Lower lobe of right lung (tissue), 2 donors: ENCODE data around the gene CISD2. TPM values are rescaled to one million over a fixed set of nuclear protein-coding genes. Genes with fewer than 3 reads are reported as not detected.
"Not testable (repeated sequence)": the region's sequence is repeated elsewhere in the genome, so short reads cannot be mapped to it uniquely, and the experiment has no call there.

Experiments
- ATAC-seq, 2 donors: fragments of 200-7000 bp; cut with Tn5 transposase; one replicate each; pipeline ENCODE4 v1.9.1; 2020 to 2022; ENCODE audit warnings: mild to moderate bottlenecking in 2 of 2, moderate library complexity in 2 of 2
- DNase-seq: peaks from one replicate; pipeline ENCODE4 v3.0.0-alpha.2; 2020
- H3K27ac ChIP-seq: fragments of 200-600 bp; one replicate; pipeline ENCODE4 v1.8.0; 2022
- H3K27me3 ChIP-seq: fragments of 200-600 bp; one replicate; pipeline ENCODE4 v1.8.0; 2022; ENCODE audit warnings: low read depth
- H3K36me3 ChIP-seq: fragments of 200-600 bp; one replicate; pipeline ENCODE4 v1.8.0; 2022; ENCODE audit warnings: mild to moderate bottlenecking
- H3K4me1 ChIP-seq: fragments of 200-600 bp; one replicate; pipeline ENCODE4 v1.8.0; 2022
- H3K4me3 ChIP-seq: fragments of 200-600 bp; one replicate; pipeline ENCODE4 v1.8.0; 2022; ENCODE audit warnings: mild to moderate bottlenecking
- H3K9me3 ChIP-seq: fragments of 200-600 bp; one replicate; pipeline ENCODE4 v1.8.0; 2022
- intact Hi-C: fragments of 100-400 bp; cut with DNase I; formaldehyde crosslinking; loops from one replicate; pipeline ENCODE4 v1.11.0; 2022
- total RNA-seq: library from RNA; stranded (reverse); fragmentation: NEBNext Ultra II Directional; extraction: Animal tissue kit (Norgen Biotek cat#: 25700); gene quantifications from one replicate; pipeline ENCODE4 v1.2.1, GENCODE V29; 2021
- TF ChIP-seq, protein P1 (sequence below): fragments of 200-600 bp; IDR thresholded peaks from one replicate; pipeline ENCODE4 v1.8.0; 2022; ENCODE audit warnings: antibody characterized with exemption, mild to moderate bottlenecking
- donor health status: DM: no; HTN: yes; CAD: no; lungs with severe emphysema.

Gene CISD2
- total RNA-seq, 1 donor from 2014 or later: 28.5 TPM

DNA sequence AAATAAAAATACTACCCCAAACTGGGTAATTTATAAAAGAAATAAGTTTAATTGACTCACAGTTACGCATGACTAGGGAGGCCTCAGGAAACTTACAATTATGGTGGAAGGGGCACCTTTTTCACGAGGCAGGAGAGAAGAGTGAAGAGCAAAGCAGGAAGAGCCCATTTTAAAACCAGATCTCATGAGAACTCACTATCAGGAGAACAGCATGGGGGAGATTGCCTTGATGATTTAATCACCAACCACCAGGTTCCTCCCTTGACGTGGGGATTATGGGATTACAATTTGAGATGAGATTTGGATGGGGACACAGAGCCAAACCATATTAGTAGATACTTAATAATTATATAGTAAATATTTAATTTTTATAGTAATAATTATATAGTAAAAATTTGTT, 10.1 kb downstream of the CISD2 start:
- no peak overlapping the region for H3K4me3 ChIP-seq
- TF ChIP-seq, protein P1, sequence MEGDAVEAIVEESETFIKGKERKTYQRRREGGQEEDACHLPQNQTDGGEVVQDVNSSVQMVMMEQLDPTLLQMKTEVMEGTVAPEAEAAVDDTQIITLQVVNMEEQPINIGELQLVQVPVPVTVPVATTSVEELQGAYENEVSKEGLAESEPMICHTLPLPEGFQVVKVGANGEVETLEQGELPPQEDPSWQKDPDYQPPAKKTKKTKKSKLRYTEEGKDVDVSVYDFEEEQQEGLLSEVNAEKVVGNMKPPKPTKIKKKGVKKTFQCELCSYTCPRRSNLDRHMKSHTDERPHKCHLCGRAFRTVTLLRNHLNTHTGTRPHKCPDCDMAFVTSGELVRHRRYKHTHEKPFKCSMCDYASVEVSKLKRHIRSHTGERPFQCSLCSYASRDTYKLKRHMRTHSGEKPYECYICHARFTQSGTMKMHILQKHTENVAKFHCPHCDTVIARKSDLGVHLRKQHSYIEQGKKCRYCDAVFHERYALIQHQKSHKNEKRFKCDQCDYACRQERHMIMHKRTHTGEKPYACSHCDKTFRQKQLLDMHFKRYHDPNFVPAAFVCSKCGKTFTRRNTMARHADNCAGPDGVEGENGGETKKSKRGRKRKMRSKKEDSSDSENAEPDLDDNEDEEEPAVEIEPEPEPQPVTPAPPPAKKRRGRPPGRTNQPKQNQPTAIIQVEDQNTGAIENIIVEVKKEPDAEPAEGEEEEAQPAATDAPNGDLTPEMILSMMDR: no peak
- H3K9me3 ChIP-seq: no peaks in the 10 kb centered on the region
- H3K27ac ChIP-seq: no peak overlapping the region
- peaks cover 6% of the 10 kb centered on the region for H3K36me3 ChIP-seq
- intact Hi-C loops: no loop called here
- no peak for ATAC-seq
- H3K27me3 ChIP-seq: no peaks in the 10 kb centered on the region
- no peak for DNase-seq
- peaks cover 6% of the 10 kb centered on the region for H3K4me1 ChIP-seq

DNA sequence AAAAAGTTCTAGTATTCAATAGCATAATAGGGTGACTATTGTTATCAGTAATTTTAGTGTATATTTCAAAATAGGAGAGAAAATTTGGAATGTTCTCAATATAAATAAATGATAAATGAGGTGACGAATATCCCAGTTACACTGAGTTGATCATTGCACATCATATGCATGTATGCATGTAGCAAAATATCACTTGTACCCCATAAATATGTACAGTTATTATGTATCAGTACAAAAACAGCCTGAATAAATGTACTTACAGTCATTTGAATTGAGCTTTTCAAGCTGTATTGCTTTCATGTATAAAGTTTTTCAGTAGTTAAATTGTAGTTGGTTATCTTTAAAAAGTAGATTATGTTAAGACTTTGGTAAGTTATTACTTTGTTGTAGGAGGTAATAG, 12.6 kb downstream of the CISD2 start:
- Histone ChIP-seq H3K4me1 (peaks cover 6% of the 10 kb centered on the region), H3K4me3 (no peak overlapping the region), H3K27me3 (no peaks in the 10 kb centered on the region), H3K9me3 (no peaks in the 10 kb centered on the region), H3K27ac (no peak overlapping the region), H3K36me3 (no peaks in the 10 kb centered on the region)
- TF ChIP-seq, protein P1: no peak
- ATAC-seq (no peak), DNase-seq (no peak)
- intact Hi-C loops: no loop called here

DNA sequence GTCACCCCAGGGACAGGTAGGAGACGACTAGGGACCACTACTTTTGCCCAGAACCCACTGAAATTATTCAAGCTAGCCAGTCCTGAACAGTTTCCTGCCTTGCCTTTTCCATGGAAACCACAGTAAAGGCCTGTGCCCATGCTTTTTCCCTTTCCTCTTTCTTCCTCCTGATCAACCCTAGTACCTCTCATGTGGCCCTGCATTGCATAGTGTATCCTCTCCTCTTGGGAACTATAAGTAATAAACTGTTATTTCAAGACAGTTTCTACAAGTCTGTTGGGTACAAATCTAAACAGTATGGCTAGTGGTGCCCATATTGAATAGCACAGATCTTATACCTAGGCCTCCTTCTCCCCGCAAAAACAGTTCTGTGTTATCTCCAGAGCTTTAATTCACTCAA, 14.5 kb downstream of the CISD2 start:
- intact Hi-C loops: no loop called here
- Histone ChIP-seq H3K9me3 (no peaks in the 10 kb centered on the region), H3K27ac (no peak overlapping the region), H3K27me3 (no peaks in the 10 kb centered on the region), H3K4me3 (no peak overlapping the region), H3K4me1 (no peaks in the 10 kb centered on the region), H3K36me3 (no peaks in the 10 kb centered on the region)
- ATAC-seq (no peak), DNase-seq (no peak)
- TF ChIP-seq, protein P1: no peak

DNA sequence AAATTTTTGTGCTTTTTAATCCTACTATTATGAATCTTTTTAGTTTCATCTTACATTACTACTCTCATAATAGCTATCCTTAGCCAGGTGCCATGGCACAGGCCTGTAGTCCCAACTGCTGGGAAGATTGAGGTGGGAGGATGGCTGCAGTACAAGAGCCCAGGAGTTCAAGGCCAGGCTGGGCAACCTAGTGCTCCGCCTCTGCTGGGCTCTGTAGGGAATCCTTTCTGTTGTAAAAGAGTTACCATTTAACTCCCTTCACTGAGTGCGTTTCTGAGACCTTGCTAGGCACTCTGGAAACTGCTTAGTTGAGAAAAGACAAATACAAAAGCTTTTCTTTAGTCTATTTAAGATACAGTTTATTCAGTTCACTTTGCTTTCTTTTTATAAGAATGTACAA, 19.8 kb downstream of the CISD2 start:
- H3K4me1 ChIP-seq, intact Hi-C loops, H3K4me3 ChIP-seq, DNase-seq, H3K27me3 ChIP-seq, H3K36me3 ChIP-seq, H3K9me3 ChIP-seq, ATAC-seq, H3K27ac ChIP-seq: not testable (repeated sequence)

DNA sequence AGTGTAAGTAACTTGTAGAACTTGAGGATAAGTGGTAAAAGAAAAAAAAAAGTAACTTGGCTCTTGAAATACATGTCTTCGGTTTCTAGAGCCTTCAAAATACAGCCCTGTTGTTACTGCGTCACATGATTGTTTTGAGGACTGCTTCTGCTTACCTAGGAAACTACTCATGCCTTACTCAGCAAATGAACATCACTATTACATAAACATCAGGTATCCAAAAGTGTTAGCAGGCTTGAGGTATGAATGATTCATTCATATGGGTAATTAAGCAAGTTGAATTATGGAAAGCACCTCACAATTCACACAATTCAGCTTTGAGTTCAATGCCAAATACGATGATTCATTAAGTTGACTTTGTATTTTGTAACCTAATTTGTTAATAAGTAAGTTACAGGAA, 21.1 kb downstream of the CISD2 start:
- H3K27me3 ChIP-seq, H3K4me1 ChIP-seq, intact Hi-C loops, H3K36me3 ChIP-seq, H3K9me3 ChIP-seq, DNase-seq, H3K27ac ChIP-seq, H3K4me3 ChIP-seq, ATAC-seq: not testable (repeated sequence)

DNA sequence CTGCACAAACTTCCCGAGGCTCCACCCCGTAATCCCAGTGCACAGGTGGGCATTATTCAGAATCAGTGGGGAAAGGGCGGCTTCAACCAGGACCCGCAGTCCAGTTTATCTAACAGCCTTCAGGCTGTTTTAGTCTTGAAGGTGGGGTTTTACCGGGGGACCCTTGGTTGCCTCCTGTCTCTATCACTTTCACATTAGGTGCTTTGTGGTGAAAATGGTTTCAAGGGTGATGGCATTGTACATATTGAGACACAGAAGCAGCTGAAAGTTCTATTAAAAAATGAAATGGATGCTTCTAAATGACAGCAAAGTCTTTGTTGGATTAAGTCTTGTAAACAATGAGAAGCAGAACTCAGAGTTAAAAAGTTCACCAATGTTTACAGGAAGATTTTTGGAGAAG, 27.8 kb downstream of the CISD2 start:
- ATAC-seq, intact Hi-C loops, H3K27me3 ChIP-seq, DNase-seq, H3K36me3 ChIP-seq, H3K27ac ChIP-seq, H3K4me1 ChIP-seq, H3K9me3 ChIP-seq, H3K4me3 ChIP-seq: not testable (repeated sequence)

DNA sequence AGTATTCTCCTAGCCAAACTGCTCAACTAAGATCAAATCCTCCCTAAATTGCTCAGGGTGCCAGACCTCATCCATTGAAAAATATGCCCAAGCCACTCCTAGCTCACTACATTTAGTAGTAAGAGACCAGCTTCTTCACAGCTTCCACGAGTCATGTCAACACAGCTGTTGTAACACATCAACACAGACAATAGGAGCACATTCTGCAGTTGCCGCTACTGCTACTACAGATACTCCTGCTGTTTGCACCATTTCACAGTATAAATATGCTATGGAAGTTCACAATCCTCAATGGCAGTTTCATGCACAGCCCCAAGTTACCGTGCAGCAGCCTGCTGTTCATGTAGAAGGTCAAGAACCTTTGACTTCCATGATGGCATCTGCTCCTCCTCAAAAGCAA, 28.8 kb downstream of the CISD2 start:
- H3K27ac ChIP-seq, DNase-seq, H3K4me3 ChIP-seq, H3K4me1 ChIP-seq, H3K9me3 ChIP-seq, ATAC-seq, H3K36me3 ChIP-seq, intact Hi-C loops, H3K27me3 ChIP-seq: not testable (repeated sequence)

DNA sequence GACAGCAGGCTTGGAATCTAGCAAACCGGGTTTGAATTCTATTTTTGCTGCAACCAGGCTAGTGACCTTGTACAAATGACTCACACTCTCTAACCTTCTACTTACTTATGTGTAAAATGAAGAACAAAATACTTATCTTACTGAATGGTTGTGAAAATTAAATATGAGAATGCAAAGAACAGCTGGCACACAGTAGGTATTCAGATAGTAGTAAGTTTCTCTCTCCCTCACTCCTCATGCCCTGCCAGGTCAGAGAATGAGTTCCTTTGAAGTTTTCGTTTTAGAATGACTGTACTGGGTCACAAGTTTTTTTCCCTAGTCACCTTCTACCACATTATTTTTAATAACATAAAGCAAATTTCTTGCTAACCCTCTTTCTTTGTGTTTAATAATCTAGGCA, 33.0 kb downstream of the CISD2 start:
- ATAC-seq: no peak
- Histone ChIP-seq H3K4me3 (no peak overlapping the region), H3K36me3 (no peaks in the 10 kb centered on the region), H3K9me3 (no peaks in the 10 kb centered on the region), H3K4me1 (no peaks in the 10 kb centered on the region), H3K27ac (no peak overlapping the region), H3K27me3 (no peaks in the 10 kb centered on the region)
- intact Hi-C loops: no loop called here
- TF ChIP-seq, protein P1: no peak
- DNase-seq: no peak
